ENCODE measurements around the gene TINAGL1. TPM values are rescaled to one million over a fixed set of nuclear protein-coding genes. Genes with fewer than 3 reads are reported as not detected.

Gene TINAGL1
- total and polyA plus RNA-seq, 2 of the 13 experiments (the other 11 are each of a cell fraction or from before 2014, with no cell fraction given): 24.7 to 76.8 TPM

DNA sequence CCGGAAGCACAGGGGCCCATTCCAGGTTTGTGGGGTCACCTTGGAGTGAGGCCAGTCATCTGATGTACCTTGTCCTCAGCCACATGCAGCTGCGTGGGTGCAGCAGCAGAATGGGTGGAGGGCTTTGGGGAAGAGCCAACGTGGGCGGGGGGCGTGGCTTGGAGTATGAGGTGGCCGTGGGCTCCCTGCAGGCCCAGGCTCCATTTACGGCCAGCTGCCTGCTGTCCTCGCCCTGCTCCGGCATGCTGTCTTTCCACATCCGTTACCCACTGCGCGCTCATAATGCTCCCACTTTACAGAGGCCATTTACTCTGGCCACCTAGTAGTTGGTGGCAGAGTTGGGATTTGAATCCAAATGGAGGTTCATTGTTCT is 27.8 kb upstream of the TINAGL1 start (continued):
- TF ChIP-seq, protein P1, sequence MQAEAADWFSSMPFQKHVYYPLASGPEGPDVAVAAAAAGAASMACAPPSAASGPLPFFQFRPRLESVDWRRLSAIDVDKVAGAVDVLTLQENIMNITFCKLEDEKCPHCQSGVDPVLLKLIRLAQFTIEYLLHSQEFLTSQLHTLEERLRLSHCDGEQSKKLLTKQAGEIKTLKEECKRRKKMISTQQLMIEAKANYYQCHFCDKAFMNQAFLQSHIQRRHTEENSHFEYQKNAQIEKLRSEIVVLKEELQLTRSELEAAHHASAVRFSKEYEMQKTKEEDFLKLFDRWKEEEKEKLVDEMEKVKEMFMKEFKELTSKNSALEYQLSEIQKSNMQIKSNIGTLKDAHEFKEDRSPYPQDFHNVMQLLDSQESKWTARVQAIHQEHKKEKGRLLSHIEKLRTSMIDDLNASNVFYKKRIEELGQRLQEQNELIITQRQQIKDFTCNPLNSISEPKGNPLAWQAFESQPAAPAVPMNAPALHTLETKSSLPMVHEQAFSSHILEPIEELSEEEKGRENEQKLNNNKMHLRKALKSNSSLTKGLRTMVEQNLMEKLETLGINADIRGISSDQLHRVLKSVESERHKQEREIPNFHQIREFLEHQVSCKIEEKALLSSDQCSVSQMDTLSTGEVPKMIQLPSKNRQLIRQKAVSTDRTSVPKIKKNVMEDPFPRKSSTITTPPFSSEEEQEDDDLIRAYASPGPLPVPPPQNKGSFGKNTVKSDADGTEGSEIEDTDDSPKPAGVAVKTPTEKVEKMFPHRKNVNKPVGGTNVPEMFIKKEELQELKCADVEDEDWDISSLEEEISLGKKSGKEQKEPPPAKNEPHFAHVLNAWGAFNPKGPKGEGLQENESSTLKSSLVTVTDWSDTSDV (CRISPR knock-in tag; IDR thresholded peaks at IDR 0.05): peak; percentile 43; the same call in 1 of the 2 replicates
- TF ChIP-seq TCF7L2 (IDR thresholded peaks at IDR 0.05; ENCODE audit: low read depth, low read length): no peak
- TF ChIP-seq PCBP2 (optimal IDR thresholded peaks at IDR 0.05; ENCODE audit: low read depth, low read length, poor library complexity, severe bottlenecking): no peak
- TF ChIP-seq RCOR2 (CRISPR knock-in tag; IDR thresholded peaks at IDR 0.05): no peak
- TF ChIP-seq, protein P2, sequence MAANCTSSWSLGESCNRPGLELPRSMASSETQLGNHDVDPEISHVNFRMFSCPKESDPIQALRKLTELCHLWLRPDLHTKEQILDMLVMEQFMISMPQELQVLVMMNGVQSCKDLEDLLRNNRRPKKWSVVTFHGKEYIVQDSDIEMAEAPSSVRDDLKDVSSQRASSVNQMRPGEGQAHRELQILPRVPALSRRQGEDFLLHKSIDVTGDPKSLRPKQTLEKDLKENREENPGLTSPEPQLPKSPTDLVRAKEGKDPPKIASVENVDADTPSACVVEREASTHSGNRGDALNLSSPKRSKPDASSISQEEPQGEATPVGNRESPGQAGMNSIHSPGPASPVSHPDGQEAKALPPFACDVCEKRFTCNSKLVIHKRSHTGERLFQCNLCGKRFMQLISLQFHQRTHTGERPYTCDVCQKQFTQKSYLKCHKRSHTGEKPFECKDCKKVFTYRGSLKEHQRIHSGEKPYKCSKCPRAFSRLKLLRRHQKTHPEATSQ (CRISPR knock-in tag; IDR thresholded peaks at IDR 0.05; ENCODE audit: borderline replicate concordance): no peak
- TF ChIP-seq ZNF333 (CRISPR knock-in tag; IDR thresholded peaks at IDR 0.05; ENCODE audit: borderline replicate concordance): peak; percentile 64
- TF ChIP-seq ZNF558 (CRISPR knock-in tag; IDR thresholded peaks at IDR 0.05; ENCODE audit: borderline replicate concordance): no peak
- TF ChIP-seq ZNF547 (CRISPR knock-in tag; IDR thresholded peaks at IDR 0.05): no peak
- TF ChIP-seq, protein P3, sequence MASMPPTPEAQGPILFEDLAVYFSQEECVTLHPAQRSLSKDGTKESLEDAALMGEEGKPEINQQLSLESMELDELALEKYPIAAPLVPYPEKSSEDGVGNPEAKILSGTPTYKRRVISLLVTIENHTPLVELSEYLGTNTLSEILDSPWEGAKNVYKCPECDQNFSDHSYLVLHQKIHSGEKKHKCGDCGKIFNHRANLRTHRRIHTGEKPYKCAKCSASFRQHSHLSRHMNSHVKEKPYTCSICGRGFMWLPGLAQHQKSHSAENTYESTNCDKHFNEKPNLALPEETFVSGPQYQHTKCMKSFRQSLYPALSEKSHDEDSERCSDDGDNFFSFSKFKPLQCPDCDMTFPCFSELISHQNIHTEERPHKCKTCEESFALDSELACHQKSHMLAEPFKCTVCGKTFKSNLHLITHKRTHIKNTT (CRISPR knock-in tag; IDR thresholded peaks at IDR 0.05): no peak
- TF ChIP-seq ZNF572 (CRISPR knock-in tag; IDR thresholded peaks at IDR 0.05): 0 out of 2 replicates have a peak, but pooled peaks have one; percentile 32
- TF ChIP-seq ZNF224 (CRISPR knock-in tag; IDR thresholded peaks at IDR 0.05): no peak
- TF ChIP-seq FLYWCH1 (CRISPR knock-in tag; IDR thresholded peaks at IDR 0.05): no peak
- TF ChIP-seq YEATS4 (CRISPR knock-in tag; IDR thresholded peaks at IDR 0.05; ENCODE audit: borderline replicate concordance): no peak
- TF ChIP-seq, protein P4, sequence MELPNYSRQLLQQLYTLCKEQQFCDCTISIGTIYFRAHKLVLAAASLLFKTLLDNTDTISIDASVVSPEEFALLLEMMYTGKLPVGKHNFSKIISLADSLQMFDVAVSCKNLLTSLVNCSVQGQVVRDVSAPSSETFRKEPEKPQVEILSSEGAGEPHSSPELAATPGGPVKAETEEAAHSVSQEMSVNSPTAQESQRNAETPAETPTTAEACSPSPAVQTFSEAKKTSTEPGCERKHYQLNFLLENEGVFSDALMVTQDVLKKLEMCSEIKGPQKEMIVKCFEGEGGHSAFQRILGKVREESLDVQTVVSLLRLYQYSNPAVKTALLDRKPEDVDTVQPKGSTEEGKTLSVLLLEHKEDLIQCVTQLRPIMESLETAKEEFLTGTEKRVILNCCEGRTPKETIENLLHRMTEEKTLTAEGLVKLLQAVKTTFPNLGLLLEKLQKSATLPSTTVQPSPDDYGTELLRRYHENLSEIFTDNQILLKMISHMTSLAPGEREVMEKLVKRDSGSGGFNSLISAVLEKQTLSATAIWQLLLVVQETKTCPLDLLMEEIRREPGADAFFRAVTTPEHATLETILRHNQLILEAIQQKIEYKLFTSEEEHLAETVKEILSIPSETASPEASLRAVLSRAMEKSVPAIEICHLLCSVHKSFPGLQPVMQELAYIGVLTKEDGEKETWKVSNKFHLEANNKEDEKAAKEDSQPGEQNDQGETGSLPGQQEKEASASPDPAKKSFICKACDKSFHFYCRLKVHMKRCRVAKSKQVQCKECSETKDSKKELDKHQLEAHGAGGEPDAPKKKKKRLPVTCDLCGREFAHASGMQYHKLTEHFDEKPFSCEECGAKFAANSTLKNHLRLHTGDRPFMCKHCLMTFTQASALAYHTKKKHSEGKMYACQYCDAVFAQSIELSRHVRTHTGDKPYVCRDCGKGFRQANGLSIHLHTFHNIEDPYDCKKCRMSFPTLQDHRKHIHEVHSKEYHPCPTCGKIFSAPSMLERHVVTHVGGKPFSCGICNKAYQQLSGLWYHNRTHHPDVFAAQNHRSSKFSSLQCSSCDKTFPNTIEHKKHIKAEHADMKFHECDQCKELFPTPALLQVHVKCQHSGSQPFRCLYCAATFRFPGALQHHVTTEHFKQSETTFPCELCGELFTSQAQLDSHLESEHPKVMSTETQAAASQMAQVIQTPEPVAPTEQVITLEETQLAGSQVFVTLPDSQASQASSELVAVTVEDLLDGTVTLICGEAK (IDR thresholded peaks at IDR 0.05): no peak
- TF ChIP-seq, protein P4 (CRISPR knock-in tag; IDR thresholded peaks at IDR 0.05): peak; percentile 43; the same call in 1 of the 2 replicates

All from HepG2 (cell line).